GM12878 (cell line): ENCODE measurements around the gene CHN2. TPM values are rescaled to one million over a fixed set of nuclear protein-coding genes. Genes with fewer than 3 reads are reported as not detected.

Experiments used
- ASH2L ChIP-seq: fragments of 300-600, 200-600 bp; sonication (generic); IDR thresholded peaks from 2 replicates; pipeline ENCODE4 v1.6.1; 2017; ENCODE audit warnings: low read depth, mild to moderate bottlenecking, borderline replicate concordance
- CHD1 ChIP-seq: IDR thresholded peaks from 2 replicates; pipeline ENCODE4 v1.6.1; 2012; ENCODE audit warnings: low read depth, low read length, improper control_type of control experiment
- FOS ChIP-seq: IDR thresholded peaks from 3 replicates; pipeline ENCODE4 v1.6.1; 2011; ENCODE audit warnings: borderline replicate concordance; ENCODE audit not compliant: insufficient read length; ENCODE audit errors: extremely low read depth
- IKZF1 ChIP-seq: fragments of 450-650 bp; conservative IDR thresholded peaks from 2 replicates; pipeline ENCODE4 v1.6.1; 2017; ENCODE audit warnings: antibody characterized with exemption, mild to moderate bottlenecking
- POLR2A ChIP-seq: IDR thresholded peaks from 2 replicates; pipeline ENCODE4 v1.6.1; 2011; ENCODE audit warnings: low read depth, mild to moderate bottlenecking, low read length
- POLR2AphosphoS5 ChIP-seq: IDR thresholded peaks from 2 replicates; pipeline ENCODE4 v1.6.1; 2011; ENCODE audit warnings: mild to moderate bottlenecking, low read length, inconsistent platforms
- POU2F2 ChIP-seq: IDR thresholded peaks from 3 replicates; pipeline ENCODE4 v1.6.1; 2011; ENCODE audit warnings: low read depth, mild to moderate bottlenecking, low read length, borderline replicate concordance
- RFX5 ChIP-seq: IDR thresholded peaks from 2 replicates; pipeline ENCODE4 v1.6.1; 2011; ENCODE audit warnings: low read depth, low read length, improper control_type of control experiment
- ZNF622 ChIP-seq: fragments of 450-650 bp; IDR thresholded peaks from 2 replicates; pipeline ENCODE4 v1.6.1; 2017; ENCODE audit warnings: mild to moderate bottlenecking, inconsistent platforms
- polyA plus RNA-seq, 11 experiments: library from polyadenylated mRNA; depleted of rRNA in 4 of 11; unstranded in 6 of 11; stranded (reverse) in 5 of 11; fragments of >200 nt; fragmentation: Nextera tagmentation in 4 of 11; fragmentation: Illumina TruSeq in 1 of 11; extraction: Ambion mirVana in 4 of 11; extraction: Trizol in 1 of 11; gene quantifications; 1 replicate in 1 of 11; 2 replicates in 10 of 11; pipeline versions ENCODE4 v1.2.1 to v1.2.3, GENCODE V29; 2011 to 2016; ENCODE audit warnings: inconsistent platforms in 2 of 11, missing spikeins in 2 of 11, low read depth in 1 of 11
- total RNA-seq, 4 experiments: library from RNA; depleted of rRNA in 3 of 4; stranded (reverse); fragments of >200 nt in 3 of 4; fragmentation: Illumina TruSeq in 1 of 4; extraction: Trizol in 1 of 4; gene quantifications; 2 replicates each; pipeline versions ENCODE4 v1.2.1 to v1.2.3, GENCODE V29; 2013 to 2021
- TF ChIP-seq, protein P1 (sequence below): fragments of 450-650 bp; formaldehyde crosslinking; IDR thresholded peaks from 2 replicates; pipeline ENCODE4 v1.4.0; 2022; ENCODE audit warnings: mild to moderate bottlenecking, moderate library complexity
- TF ChIP-seq, protein P2 (sequence below): IDR thresholded peaks from 2 replicates; pipeline ENCODE4 v1.6.1; 2012; ENCODE audit warnings: low read depth, low read length, improper control_type of control experiment

Gene CHN2
- total and polyA plus RNA-seq, 10 of the 15 experiments (the other 5 are each of a cell fraction or from before 2014, with no cell fraction given): 0.11 to 3.8 (median 0.37) TPM; not detected in 2

DNA sequence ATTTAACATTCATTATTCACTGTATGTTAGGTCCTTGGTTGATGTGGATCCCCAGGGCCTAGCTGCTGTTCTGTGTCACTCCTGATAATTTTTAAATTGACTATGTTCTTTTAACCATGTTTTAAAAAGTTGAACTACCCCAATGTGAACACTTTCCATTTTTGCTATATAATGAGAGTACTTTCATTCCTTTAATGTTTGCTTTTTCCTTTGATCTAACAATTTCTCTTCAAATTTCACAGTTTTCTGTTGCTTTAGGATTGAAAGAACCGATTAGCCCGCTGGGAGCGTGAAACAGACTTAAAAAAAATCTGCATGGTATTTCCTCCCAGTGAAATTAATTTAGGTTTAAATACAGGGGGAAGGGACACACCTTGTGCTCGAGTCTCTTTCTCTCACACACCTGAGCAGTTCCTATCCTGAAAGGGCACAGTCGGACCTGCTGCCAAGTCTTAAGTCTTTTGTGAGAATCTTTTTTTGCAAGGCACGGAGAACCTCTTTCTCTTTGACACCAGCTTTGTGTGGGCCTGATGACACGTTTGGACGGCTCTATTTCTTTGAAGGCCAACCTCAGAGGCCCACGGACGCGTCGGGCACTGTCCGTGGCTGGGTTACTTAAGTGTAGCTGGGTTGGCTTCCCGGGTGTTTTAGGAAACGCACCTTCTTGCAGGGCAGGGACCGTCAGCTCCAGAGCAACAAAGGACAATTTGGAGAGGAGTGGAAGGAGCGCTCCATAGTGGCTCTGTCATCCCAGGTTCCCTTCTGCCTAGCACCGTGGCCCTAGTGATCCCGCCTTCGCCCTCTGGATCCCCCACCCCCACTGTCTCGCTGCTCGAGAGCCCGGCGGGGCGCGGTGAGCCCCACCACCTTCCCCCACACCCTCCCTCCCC lies 1.0 kb upstream of the CHN2 start (continued):
- TF ChIP-seq, protein P1, sequence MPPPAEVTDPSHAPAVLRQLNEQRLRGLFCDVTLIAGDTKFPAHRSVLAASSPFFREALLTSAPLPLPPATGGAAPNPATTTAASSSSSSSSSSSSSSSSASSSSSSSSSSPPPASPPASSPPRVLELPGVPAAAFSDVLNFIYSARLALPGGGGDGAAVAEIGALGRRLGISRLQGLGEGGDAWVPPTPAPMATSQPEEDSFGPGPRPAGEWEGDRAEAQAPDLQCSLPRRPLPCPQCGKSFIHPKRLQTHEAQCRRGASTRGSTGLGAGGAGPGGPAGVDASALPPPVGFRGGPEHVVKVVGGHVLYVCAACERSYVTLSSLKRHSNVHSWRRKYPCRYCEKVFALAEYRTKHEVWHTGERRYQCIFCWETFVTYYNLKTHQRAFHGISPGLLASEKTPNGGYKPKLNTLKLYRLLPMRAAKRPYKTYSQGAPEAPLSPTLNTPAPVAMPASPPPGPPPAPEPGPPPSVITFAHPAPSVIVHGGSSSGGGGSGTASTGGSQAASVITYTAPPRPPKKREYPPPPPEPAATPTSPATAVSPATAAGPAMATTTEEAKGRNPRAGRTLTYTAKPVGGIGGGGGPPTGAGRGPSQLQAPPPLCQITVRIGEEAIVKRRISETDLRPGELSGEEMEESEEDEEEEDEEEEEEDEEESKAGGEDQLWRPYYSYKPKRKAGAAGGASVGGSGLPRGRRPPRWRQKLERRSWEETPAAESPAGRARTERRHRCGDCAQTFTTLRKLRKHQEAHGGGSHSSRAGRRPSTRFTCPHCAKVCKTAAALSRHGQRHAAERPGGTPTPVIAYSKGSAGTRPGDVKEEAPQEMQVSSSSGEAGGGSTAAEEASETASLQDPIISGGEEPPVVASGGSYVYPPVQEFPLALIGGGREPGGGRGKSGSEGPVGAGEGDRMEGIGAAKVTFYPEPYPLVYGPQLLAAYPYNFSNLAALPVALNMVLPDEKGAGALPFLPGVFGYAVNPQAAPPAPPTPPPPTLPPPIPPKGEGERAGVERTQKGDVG (CRISPR knock-in tag): no peak
- no peak for TF ChIP-seq ASH2L
- no peak for TF ChIP-seq RFX5
- no peak for TF ChIP-seq POLR2A
- TF ChIP-seq POLR2AphosphoS5: no peak
- TF ChIP-seq, protein P2, sequence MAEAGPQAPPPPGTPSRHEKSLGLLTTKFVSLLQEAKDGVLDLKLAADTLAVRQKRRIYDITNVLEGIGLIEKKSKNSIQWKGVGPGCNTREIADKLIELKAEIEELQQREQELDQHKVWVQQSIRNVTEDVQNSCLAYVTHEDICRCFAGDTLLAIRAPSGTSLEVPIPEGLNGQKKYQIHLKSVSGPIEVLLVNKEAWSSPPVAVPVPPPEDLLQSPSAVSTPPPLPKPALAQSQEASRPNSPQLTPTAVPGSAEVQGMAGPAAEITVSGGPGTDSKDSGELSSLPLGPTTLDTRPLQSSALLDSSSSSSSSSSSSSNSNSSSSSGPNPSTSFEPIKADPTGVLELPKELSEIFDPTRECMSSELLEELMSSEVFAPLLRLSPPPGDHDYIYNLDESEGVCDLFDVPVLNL: no peak
- TF ChIP-seq IKZF1: no peak
- TF ChIP-seq POU2F2: no peak
- no peak for TF ChIP-seq CHD1
- TF ChIP-seq FOS: no peak
- no peak for TF ChIP-seq ZNF622
